GM19193 (cell line): ENCODE data around the gene NECAB2.

Source experiments
- POLR2A ChIP-seq: IDR thresholded peaks from 4 replicates; pipeline ENCODE4 v1.6.1; 2011; ENCODE audit not compliant: insufficient read depth, insufficient read length; ENCODE audit errors: extremely low read depth

The NECAB2 gene

DNA sequence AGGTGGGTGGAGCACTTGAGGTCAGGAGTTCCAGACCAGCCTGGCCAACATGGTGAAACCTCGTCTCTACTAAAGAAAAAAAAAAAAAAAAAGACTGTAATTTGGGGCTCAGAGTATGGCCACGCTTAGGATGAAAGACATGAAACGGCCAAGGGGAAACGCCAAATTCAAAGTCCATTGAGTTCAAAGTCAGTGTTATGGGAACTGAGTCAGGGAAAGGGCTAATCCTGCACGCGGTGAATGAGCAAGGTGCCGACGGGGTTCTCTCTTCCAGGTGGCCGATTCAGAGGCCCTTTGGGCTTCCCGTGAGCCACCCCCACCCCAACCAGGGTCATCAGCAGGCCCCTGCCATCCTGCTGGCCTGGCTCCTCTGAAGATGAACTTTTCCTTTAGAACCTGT, 22.5 kb upstream of the NECAB2 start:
- no peak for TF ChIP-seq POLR2A

DNA sequence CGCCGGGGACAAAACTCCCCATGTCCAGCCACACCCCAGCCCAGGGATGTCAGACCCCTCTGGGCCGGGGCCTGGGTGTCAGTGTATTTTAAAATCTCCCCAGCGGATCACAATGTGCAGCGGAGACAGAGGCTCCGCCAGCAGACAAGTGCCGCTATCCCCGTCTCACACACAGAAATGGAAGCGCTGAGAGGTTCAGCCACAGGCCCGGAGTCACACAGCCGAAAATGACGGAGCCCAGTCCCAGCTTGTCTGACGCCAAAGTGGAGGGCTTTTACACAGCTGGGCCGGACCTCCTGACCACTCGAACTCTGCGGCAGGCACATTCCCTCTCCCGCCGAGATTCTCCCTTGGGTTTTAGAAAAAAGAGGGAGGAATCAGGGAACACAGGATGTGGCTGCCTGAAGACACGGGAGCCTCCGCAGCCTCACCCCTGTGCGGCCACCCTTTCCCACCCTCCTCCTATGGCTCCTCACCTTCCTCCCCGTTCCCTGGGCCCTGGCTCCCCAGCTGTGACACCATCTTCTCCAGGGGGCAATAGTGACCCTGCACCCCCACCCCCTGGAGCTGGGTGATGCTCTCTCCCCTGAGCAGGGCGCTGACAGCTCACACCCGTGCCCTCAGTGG, 21.8 kb upstream of the NECAB2 start:
- TF ChIP-seq POLR2A, result no peak

DNA sequence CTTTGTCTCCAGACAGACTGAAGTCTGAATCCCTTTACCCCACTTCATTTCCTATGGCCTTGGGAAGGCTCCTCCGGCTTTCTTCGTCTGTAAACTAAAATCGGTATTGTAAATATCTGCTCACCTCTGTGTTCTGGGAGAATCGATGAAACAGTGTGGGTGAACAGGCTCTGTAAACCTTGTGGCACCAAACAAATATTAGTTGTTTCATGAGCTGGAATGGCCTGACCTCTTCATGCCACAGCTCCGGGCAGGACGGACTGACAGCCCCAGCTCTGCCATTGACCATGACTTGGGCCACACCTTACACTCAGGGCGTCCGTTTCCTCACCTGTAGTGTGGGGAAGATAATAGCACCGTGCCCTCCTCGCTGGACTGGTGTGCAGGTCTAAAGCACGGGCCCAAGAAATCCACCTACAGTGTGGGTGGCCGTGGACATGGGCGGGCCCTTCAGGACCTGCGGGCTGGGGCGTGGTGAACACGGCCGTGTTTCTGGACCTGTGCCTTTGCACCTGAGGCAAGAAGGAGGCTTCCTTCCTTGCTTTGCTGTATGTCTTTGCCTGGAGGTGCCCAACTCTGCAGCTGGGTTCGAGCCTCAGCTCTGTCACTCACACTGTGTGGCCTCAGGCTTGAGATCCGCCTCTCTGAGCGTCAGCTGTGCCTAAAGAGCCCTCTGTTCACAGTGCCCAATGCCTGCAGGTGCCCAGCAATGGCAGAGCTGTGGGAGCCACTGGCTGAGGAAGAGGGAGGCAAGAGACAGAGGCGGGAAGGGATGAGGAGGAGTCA, 21.1 kb upstream of the NECAB2 start:
- TF ChIP-seq POLR2A, result no peak

DNA sequence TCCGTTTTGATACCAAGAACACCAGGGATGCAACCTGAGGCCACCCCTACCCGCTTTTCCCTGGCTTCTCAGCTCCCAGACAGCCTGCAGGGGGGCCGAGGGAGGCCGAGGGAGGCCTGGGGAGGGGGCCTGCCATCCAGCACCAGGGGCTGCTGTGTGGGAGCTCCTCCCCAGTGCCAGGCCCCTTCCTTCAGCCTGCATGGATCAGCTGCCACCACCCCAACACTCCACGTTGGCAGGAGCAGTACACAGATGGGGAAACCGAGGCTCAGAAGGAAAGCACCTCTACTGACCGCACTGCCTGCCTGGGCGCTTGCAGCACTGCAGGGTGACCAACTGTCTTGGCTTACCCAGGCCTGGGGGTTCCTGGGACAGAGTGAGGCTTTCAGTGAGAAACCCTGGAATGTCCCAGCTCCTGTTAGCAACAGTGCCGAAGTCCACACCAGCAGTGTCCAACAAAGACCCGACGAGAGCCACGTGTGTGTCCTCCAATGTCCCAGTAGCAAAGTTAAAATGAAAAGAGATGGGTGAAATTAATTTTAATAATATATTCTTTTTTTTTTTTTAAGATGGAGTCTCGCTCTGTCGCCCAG, 20.3 kb upstream of the NECAB2 start:
- TF ChIP-seq POLR2A, result no peak

DNA sequence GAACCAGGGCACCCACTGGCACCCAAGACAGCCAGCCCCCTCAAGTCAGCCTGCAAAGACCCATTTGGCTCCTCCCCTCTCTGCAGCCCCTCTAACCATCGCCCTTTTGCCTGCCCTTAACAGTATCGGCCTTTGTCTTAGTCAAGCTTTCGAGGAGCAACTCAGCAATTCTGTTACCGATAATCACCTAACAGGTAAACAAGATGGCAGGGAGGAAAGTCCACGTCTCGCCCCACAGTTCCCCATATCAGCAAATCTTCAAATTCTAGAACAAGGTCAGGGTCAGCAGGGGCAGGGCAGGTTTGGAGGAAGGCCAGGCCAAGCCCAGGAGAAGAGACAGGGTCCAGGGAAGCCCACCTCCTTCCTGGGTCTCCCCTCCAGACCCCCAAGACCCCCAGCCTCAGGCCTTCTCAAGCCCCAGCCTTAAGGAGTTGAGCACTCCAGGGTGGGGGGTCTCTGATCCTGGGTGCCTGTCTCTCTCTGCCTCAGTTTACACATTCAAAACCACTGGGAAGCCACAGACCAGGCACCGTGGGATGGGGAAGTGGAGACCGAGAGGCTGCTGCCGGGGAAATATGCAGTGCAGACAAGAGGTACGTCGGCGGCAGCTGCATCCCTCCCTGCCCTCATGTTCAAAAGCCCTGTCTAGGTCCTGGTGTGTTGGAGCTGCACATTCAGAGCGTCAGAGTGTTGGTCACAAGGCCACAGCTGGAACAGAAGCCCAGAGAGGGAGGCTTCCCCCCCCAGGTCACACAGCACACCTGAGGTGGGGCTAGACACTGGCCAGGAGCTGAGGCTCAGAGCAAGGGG, 18.9 kb upstream of the NECAB2 start:
- no peak for TF ChIP-seq POLR2A

DNA sequence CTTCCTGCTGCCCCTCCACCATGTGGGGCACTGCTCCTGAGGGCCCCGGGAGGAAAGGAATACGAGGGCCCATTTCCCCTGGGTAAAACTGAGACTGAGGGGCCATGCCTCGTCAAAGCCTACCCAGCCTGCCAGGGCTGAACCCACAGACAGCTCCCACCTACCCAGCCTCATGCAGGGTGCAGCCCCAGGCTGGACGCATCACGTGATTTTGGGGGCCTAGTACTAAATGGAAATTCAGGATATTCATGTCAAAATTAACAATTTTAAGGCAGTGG, 18.4 kb upstream of the NECAB2 start:
- TF ChIP-seq POLR2A, result no peak

DNA sequence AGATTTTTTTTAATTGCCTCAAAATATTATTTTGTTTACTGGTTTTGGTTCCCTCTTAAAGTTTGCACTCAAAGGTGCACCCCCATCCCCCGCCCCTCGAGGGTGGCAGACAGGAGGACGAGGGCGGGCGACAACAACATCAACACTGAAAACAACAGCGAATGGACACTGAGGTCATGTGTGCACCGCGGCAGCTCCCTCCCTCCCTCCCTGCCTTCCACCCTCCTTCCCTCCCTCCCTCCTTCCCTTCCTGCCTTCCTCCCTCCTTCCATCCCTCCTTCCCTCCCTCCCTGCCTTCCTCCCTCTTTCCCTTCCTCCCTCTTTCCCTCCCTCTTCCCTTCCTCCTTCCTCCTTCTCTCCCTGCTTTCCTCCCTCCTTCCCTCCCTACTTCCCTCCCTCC, 16.5 kb upstream of the NECAB2 start:
- TF ChIP-seq POLR2A, result no peak

DNA sequence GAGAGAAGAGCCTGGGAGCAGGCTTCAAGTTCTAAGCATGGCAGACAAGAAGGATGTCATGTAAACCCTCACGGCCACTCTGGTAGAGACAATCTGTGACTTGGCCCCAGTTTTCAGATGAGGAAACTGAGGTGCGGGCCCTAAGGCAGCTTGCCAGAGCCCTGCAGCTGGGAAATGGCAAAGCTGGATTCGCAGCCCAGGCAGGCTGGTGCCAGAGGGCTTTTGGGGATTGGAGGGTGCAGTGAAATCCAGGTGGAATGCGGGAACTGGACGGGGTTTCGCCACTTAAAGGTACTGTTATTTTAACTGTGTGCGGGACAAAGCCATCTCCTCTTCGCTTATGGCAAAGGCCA, 15.5 kb upstream of the NECAB2 start:
- no peak for TF ChIP-seq POLR2A

DNA sequence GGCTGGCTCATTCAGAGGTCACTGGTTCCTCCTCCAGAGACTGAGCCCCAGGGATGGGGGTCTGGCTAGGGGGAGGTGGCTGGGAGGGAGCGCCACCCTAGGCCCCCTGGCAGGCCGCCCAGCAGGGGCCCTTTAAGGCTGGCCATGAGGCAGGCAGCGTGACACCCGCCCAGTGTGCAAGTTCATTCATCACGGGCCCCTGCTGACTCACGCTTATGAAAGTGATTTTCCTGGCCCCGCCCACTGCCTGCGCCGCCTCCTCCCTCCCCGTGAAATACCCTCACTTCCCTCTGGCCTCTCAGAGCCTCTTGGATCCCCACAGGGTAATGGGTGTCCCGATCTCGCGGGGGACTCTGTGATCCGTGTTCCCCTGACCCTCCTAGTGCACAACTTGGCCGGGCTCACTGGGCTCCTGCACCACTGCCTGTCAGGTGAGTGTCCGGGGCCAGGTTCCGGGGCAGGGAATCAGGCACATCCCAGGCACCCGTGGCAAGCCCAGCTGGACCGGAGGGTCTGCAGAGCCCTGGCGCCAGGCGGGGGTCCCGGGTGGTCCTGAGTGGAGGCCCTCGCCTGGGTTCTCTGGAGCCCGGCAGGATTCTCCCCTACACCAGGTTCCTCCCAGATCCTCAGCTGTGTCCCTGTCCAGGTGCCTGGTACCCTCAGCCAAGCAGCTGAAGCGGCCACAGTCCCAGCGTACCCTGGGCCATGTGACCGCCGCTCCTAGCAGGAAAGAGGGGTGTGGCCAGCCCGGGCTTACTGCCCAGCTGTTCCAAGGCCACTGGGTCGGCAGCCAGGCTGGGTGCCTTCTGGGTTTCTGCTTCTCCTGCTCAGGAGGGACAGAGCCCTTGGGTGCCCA, 14.9 kb upstream of the NECAB2 start, which contains the start of gene OSGIN1:
Gene OSGIN1, plus strand, starts transcription at position 301 of the 856 bp plus-strand sequence. CDS start 4,432 bp downstream, outside the sequence.
- TF ChIP-seq POLR2A, result peak; percentile 14

DNA sequence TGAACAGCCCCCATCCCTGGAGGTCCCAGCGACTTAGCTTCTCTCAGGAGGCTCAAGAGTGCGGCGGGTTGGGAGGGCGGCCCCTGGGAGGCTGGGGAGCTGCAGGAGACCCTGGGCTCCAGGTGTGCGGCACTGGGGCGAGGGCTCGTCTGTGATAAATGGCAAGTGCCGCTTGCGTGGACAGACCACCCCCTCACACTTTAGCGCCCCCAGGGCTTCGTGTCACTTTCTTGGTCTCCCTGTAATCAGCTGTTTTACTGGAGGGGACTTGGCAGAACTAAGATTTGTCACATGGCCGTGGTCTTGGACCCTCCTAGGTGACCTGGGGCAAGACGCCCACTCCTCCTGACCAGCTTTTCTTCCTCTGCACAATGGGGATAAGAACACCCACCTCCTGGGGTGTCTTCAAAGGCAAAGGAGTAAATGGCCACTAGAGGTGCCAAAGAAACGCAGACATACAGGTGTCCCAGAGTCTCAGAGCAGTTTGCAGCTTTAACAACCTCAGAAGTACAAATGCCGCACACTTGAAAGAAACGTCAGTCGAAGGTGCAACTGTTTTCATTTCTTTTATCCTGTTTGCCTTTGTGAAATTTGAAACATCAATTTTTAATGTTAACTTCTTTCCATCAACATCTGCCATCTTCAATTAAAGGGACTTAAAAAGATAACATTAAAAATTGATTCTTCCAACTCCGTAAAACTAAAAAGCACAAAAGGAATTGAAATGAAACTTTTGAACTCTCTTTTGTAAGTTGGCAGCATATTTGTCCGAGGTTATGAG, 14.1 kb upstream of the NECAB2 start:
- TF ChIP-seq POLR2A, result no peak

DNA sequence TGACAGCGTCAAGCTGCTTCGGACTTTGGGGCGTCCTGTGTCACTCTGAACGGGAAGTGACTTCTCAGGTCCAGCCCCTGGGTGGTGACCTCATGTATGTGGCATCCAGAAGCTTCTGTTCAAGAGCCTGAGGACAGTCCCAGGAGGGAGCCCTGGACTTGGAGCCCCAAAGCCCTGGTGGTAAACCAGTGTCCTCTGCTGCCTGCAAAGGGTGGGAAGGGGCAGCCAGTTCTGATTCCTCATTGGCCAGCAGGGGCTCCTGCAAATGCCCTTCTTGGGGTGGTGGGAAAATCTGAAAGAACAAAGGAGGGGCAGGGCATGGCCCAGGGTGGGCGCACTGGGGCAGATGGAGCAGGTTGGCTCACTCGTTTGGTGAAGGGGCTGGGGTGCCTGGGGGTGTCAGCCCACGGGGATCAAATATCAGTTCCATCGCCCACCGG, 13.4 kb upstream of the NECAB2 start:
- TF ChIP-seq POLR2A, result no peak

DNA sequence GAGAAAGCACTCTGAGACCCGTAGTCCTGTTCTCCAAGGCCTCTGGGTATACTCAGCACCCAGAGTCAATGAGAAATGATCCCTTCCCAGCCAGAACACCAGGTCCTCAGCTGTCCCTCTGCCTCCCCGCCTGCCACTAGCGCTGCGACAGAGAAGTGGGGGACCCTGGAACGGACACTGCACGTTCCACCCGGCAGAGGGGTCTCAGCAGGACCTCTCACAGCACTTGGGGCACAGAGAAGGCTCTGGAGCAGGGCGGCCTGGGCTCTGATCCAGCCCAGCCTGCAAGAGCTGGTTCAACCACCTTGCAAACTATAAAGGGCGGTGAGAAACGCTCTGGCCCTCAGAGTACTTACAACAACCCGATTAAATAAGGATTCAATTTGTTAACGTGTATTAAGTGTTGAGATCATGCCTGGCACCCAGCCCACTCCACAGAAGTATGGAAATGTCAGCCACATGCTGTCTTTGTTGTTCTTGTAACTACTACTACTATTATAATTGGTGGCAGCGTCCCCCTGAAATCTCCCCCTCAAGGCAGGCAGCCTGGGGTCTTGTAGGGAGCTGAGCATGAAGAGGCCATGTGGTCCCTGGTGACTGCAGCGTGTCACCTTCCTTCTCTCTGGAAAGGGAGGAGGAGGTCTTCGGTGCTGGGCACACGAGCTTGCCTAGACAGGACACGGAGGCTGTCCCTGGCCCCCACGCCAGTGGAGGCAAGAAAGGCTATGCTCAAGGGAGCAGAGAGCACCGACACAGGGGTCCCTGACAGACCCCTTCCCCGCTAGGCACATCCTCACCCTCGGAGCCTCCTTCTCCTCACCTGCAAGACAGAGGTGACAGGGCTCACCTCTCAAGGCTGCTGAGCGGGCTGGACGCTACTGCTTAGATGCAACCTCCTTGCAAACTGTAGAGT, 12.6 kb upstream of the NECAB2 start:
- TF ChIP-seq POLR2A, result no peak
